PC-3 (cell line): ENCODE measurements around the gene DSC2. TPM values are rescaled to one million over a fixed set of nuclear protein-coding genes. Genes with fewer than 3 reads are reported as not detected.
"Not testable (repeated sequence)": the region's sequence is repeated elsewhere in the genome, so short reads cannot be mapped to it uniquely, and the experiment has no call there.

ENCODE experiments used
- ATAC-seq: fragments of 200-7000 bp; cut with Tn5 transposase; 2 replicates; pipeline ENCODE4 v1.9.1; 2020; ENCODE audit warnings: mild to moderate bottlenecking, moderate library complexity
- BruUV-seq: library from RNA; stranded (reverse); fragments of 400-500 nt; replicated peaks from 2 replicates; lab custom pipeline; 2021; lab: Mats Ljungman, UMichigan
- CTCF ChIA-PET: fragments of 300-600 bp; sonication (Branson Sonifier 250); formaldehyde crosslinking; loops from one replicate; lab custom pipeline; 2022; ENCODE audit warnings: antibody characterized with exemption; lab: Charles Lee
- POLR2A ChIA-PET: fragments of 300-600 bp; sonication (Branson Sonifier 250); formaldehyde crosslinking; loops from one replicate; lab custom pipeline; 2022; ENCODE audit warnings: antibody characterized with exemption; ENCODE audit not compliant: unreplicated experiment; lab: Charles Lee
- DNase-seq: peaks from one replicate; pipeline ENCODE4 v3.0.0-alpha.2; 2015
- H2AFZ ChIP-seq: fragments of 300-600 bp; sonication (generic); 2 replicates; pipeline ENCODE4 v1.6.0; 2016; ENCODE audit warnings: antibody characterized with exemption, low read length
- H3F3A ChIP-seq: fragments of 300-600 bp; sonication (generic); one replicate; pipeline ENCODE4 v1.6.0; 2017; ENCODE audit warnings: antibody characterized with exemption, low read length, control low read depth, mild to moderate bottlenecking; ENCODE audit not compliant: unreplicated experiment
- H3K27ac ChIP-seq: fragments of 300-600 bp; sonication (generic); 2 replicates; pipeline ENCODE4 v1.5.1; 2016; ENCODE audit warnings: mild to moderate bottlenecking, low read length
- H3K27me3 ChIP-seq: fragments of 300-600 bp; sonication (generic); 2 replicates; pipeline ENCODE4 v1.6.1; 2016; ENCODE audit warnings: low read length, mixed read lengths
- H3K36me3 ChIP-seq: fragments of 300-600 bp; sonication (generic); 2 replicates; pipeline ENCODE4 v1.6.1; 2016; ENCODE audit warnings: low read depth, mixed run types, low read length, mixed read lengths
- H3K4me1 ChIP-seq: fragments of 300-600 bp; sonication (generic); 2 replicates; pipeline ENCODE4 v1.5.1; 2016; ENCODE audit warnings: low read length; ENCODE audit not compliant: insufficient read depth
- H3K4me2 ChIP-seq: fragments of 300-600 bp; sonication (generic); 2 replicates; pipeline ENCODE4 v1.6.0; 2016; ENCODE audit warnings: low read length
- H3K4me3 ChIP-seq: fragments of 300-600 bp; sonication (generic); 2 replicates; pipeline ENCODE4 v1.5.1; 2016; ENCODE audit warnings: mild to moderate bottlenecking, low read length, mixed read lengths
- H3K79me2 ChIP-seq: fragments of 300-600 bp; sonication (generic); 2 replicates; pipeline ENCODE4 v1.6.1; 2017; ENCODE audit warnings: low read length, mixed read lengths
- H3K9ac ChIP-seq: fragments of 300-600 bp; sonication (generic); 2 replicates; pipeline ENCODE4 v1.6.0; 2016; ENCODE audit warnings: mild to moderate bottlenecking, low read length
- H3K9me2 ChIP-seq: fragments of 300-600 bp; sonication (generic); replicated peaks from 2 replicates; pipeline ENCODE4 v1.6.1; 2016; ENCODE audit warnings: mixed run types, low read length, mixed read lengths
- H3K9me3 ChIP-seq: fragments of 300-600 bp; sonication (generic); 2 replicates; pipeline ENCODE4 v1.6.1; 2016; ENCODE audit warnings: low read length, mixed read lengths
- H4K20me1 ChIP-seq: fragments of 300-600 bp; sonication (generic); 2 replicates; pipeline ENCODE4 v1.6.1; 2016; ENCODE audit warnings: low read length, mixed read lengths
- CTCF ChIP-seq: fragments of 300-600 bp; sonication (generic); conservative IDR thresholded peaks from 2 replicates; pipeline ENCODE4 v1.5.1; 2017; ENCODE audit warnings: antibody characterized with exemption, low read depth, mild to moderate bottlenecking, low read length
- EZH2 ChIP-seq: fragments of 300-600 bp; sonication (generic); IDR thresholded peaks from one replicate; pipeline ENCODE4 v1.6.1; 2017; ENCODE audit warnings: antibody characterized with exemption, mild to moderate bottlenecking, low read length; ENCODE audit not compliant: unreplicated experiment
- EZH2phosphoT487 ChIP-seq: fragments of 300-600 bp; sonication (generic); IDR thresholded peaks from 2 replicates; pipeline ENCODE4 v1.6.1; 2018; ENCODE audit warnings: mild to moderate bottlenecking, antibody characterized with exemption, low read length, borderline replicate concordance
- intact Hi-C: fragments of 100-400 bp; cut with micrococcal nuclease; formaldehyde crosslinking; loops from 2 replicates; pipeline ENCODE4 v1.9.0; 2023
- total RNA-seq: library from RNA; depleted of rRNA; stranded (reverse); fragments of >200 nt; gene quantifications from 2 replicates; pipeline ENCODE4 v1.2.3, GENCODE V29; 2014

Gene DSC2
- total RNA-seq, 1 experiment from 2014 or later, result 4.8 TPM

DNA sequence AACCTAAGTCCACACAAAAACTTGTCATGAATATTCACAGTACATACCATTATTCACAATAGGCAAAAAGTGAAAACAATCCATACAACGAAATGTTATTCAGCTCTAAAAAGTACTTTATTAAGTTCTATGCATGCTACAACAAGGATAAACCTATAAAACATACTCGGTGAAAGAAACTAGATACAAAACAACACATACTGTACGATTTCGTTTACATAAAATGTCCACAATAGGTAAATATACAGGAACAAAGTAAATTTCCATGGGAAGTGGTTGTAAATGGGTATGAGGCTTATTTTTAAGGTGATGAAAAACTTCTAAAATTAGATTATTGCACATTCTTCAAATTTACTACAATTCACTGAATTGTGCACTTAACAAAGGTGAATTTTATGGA lies 67.7 kb downstream of the DSC2 start:
- Histone ChIP-seq H3K9me3 (no peaks in the 10 kb centered on the region), H4K20me1 (no peaks in the 10 kb centered on the region), H3K9me2 (no peaks in the 10 kb centered on the region), H3F3A (no peaks in the 10 kb centered on the region), H3K27me3 (no peaks in the 10 kb centered on the region), H3K27ac (no peak overlapping the region), H2AFZ (peak overlapping the region; percentile 4; the same call in 1 of the 2 replicates), H3K4me1 (peaks cover 6% of the 10 kb centered on the region; the same call in 1 of the 2 replicates), H3K4me3 (peak overlapping the region; percentile 32), H3K9ac (no peak overlapping the region), H3K4me2 (peak overlapping the region; percentile 40), H3K79me2 (peaks cover 9% of the 10 kb centered on the region), H3K36me3 (no peaks in the 10 kb centered on the region)
- ChIA-PET POLR2A (no interaction called here), CTCF (no interaction called here)
- intact Hi-C loops, result no loop called here
- ATAC-seq (no peak), DNase-seq (no peak)
- BruUV-seq, result no TSS peak
- no peak for TF ChIP-seq EZH2
- TF ChIP-seq EZH2phosphoT487, result no peak
- TF ChIP-seq CTCF, result no peak

DNA sequence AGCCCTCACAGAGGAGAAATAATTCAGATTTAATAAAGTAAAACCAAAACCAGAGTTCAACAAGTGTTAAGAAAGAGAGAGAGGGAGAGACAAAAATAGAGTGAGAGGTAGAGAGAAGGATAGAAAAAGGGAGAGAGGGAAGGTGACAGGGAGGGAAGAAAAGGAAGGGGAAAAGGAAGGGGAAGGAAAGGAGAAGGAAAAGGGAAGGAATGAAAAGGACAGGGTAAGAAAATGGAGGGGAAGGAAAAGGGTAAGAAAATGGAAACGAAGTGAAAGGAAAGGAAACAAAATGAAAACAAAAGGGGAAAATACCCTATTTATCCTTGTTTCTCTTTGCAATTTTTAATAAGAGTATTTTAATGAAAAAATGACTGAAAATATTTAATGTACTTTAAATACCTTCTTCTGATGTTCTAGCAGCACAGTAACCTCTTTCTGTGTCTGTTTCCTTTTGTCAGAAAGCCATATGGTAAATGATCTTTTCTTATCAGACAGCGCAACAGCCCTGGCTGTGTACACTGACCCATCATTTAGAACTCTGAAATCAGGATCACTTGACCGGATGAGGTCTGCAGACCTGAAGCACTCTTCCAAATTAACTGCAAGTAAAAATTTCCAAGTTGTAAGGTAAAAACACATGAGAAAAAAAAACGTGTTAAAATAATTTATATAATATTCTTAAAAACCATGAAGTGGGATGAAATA lies 71.5 kb downstream of the DSC2 start:
- Histone ChIP-seq H3F3A (no peaks in the 10 kb centered on the region), H3K9me3 (no peaks in the 10 kb centered on the region), H3K27ac (no peak overlapping the region), H4K20me1 (no peaks in the 10 kb centered on the region), H3K79me2 (no peaks in the 10 kb centered on the region), H2AFZ (no peak overlapping the region), H3K27me3 (no peaks in the 10 kb centered on the region), H3K4me3 (no peak overlapping the region), H3K36me3 (no peaks in the 10 kb centered on the region), H3K4me2 (no peak overlapping the region), H3K4me1 (no peaks in the 10 kb centered on the region), H3K9me2 (no peaks in the 10 kb centered on the region), H3K9ac (no peak overlapping the region)
- POLR2A ChIA-PET, result no interaction called here
- intact Hi-C loops, result no loop called here
- DNase-seq, result no peak
- TF ChIP-seq CTCF (no peak), EZH2 (no peak), EZH2phosphoT487 (no peak)
- BruUV-seq, result no TSS peak
- CTCF ChIA-PET, result no interaction called here
- no peak for ATAC-seq

DNA sequence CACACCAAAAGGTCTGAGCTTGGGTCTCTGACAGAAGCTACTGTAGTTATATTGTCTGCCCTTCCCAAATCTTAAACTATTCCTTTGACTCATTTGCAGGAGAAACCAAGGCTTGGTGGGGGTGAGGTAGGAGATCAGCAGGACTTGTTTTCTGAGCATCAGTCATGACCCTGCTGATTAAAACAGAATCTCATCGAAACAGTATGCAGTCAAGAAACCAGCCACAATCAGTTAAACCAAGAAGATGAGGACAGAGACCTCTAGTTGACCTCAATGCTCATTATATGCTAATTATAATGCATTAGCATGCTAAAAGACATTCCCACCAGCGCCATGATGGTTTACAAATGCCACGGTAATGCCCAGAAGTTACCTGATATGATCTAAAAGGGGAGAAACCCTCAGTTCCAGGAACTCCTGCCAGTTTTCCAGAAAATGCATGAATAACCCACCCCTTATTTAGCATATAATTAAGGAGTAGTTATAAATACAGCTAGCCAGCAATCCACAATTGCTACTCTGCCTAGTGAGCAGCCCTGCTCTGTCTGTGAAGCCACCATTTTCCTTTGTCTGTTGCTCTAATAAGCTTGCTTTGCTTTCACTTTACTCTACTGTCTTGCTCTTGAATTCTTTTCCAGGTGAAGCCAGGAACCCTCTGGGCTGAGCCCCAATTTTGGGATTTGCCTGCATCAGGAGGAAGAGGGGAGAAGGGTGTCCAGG lies 86.3 kb downstream of the DSC2 start:
- Histone ChIP-seq H3K9ac (no peak overlapping the region), H2AFZ (no peak overlapping the region), H3K4me3 (no peak overlapping the region), H3K79me2 (no peaks in the 10 kb centered on the region), H4K20me1 (no peaks in the 10 kb centered on the region), H3K4me2 (no peak overlapping the region), H3K27me3 (no peaks in the 10 kb centered on the region), H3K9me2 (no peaks in the 10 kb centered on the region), H3K9me3 (no peaks in the 10 kb centered on the region), H3K4me1 (peaks cover 4% of the 10 kb centered on the region), H3K27ac (no peak overlapping the region), H3F3A (no peaks in the 10 kb centered on the region), H3K36me3 (no peaks in the 10 kb centered on the region)
- ATAC-seq (no peak), DNase-seq (no peak)
- TF ChIP-seq CTCF, result no peak
- TF ChIP-seq EZH2, result no peak
- no peak for TF ChIP-seq EZH2phosphoT487
- CTCF ChIA-PET, result no interaction called here
- POLR2A ChIA-PET, result interaction anchor here (0.5 kb wide), 1 partner anchor 11 kb away, joined by 3 read pairs; no protein-coding TSS in a partner anchor
- intact Hi-C loops, result loop anchor here (10.0 kb wide), 2 partner anchors 189 to 389 kb away; no protein-coding TSS in a partner anchor
- no TSS peak for BruUV-seq

DNA sequence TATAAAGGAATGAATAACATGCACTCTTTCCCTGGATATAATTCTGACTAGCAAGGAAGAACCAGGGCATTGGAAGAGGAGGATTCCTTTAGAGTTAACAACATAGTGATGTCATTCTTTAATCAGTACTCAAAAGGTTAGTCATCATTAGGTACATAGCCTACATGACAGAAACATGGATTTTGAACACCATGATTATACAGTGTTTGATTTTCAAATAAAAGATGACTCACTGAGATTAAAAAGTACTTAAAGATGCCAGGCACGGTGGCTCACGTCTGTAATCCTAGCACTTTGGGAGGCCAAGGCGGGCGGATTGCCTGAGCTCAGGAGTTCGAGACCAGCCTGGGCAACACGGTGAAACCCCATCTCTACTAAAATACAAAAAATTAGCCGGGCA lies 90.8 kb downstream of the DSC2 start:
- H3K9me2 ChIP-seq, H3K9ac ChIP-seq, CTCF ChIA-PET, POLR2A ChIA-PET, H3K27me3 ChIP-seq, H3F3A ChIP-seq, H3K36me3 ChIP-seq, BruUV-seq, H3K79me2 ChIP-seq, H3K9me3 ChIP-seq, H2AFZ ChIP-seq, H4K20me1 ChIP-seq, H3K4me3 ChIP-seq: not testable (repeated sequence)
- Histone ChIP-seq H3K4me2 (peak overlapping the region; percentile 47), H3K4me1 (peaks cover 16% of the 10 kb centered on the region), H3K27ac (peak overlapping the region; percentile 53)
- intact Hi-C loops, result loop anchor here (1.0 to 10.0 kb wide), 5 partner anchors 31 to 393 kb away; partner anchors contain the start of gene DSC3
- ATAC-seq (peak; percentile 98), DNase-seq (peak; percentile 93)
